Liver (tissue), 9 donors: ENCODE data around the gene LXN. TPM values are rescaled to one million over a fixed set of nuclear protein-coding genes. Genes with fewer than 3 reads are reported as not detected.

Source experiments
- DNase-seq: peaks from one replicate; pipeline ENCODE4 v3.0.0-alpha.2; 2017; ENCODE audit warnings: low spot score
- H3K27ac ChIP-seq, 2 donors: one replicate each; pipeline ENCODE4 v1.7.0; 2013; ENCODE audit warnings: inconsistent platforms in 2 of 2, low read length in 2 of 2, control low read depth in 1 of 2, low read depth in 1 of 2, mild to moderate bottlenecking in 1 of 2
- H3K27me3 ChIP-seq, 4 donors: one replicate each; pipeline versions ENCODE4 v1.6.1 to v1.7.0; 2013; ENCODE audit warnings: low read length in 3 of 4, inconsistent platforms in 1 of 4, mild to moderate bottlenecking in 1 of 4, moderate library complexity in 1 of 4; ENCODE audit not compliant: control insufficient read depth in 4 of 4, insufficient read depth in 4 of 4
- H3K36me3 ChIP-seq, 4 donors: one replicate each; pipeline versions ENCODE4 v1.6.1 to v1.7.0; 2013; ENCODE audit warnings: low read length in 3 of 4, mild to moderate bottlenecking in 3 of 4, low read depth in 1 of 4, moderate library complexity in 1 of 4; ENCODE audit not compliant: control insufficient read depth in 4 of 4, insufficient read depth in 3 of 4
- H3K4me1 ChIP-seq, 4 donors: one replicate each; pipeline versions ENCODE4 v1.6.1 to v1.7.0; 2013; ENCODE audit warnings: low read length in 3 of 4, mild to moderate bottlenecking in 3 of 4, moderate library complexity in 1 of 4; ENCODE audit not compliant: control insufficient read depth in 4 of 4, insufficient read depth in 4 of 4
- H3K4me3 ChIP-seq, 3 donors: one replicate each; pipeline versions ENCODE4 v1.6.1 to v1.7.0; 2013; ENCODE audit warnings: low read length in 3 of 3, control low read depth in 1 of 3, low read depth in 1 of 3, mild to moderate bottlenecking in 1 of 3
- H3K9ac ChIP-seq, 2 donors: one replicate each; pipeline ENCODE4 v1.7.0; 2013; ENCODE audit warnings: low read length in 2 of 2, mild to moderate bottlenecking in 2 of 2, moderate library complexity in 2 of 2, control low read depth in 1 of 2, low read depth in 1 of 2
- H3K9me3 ChIP-seq, 4 donors: one replicate each; pipeline versions ENCODE4 v1.6.1 to v1.7.0; 2013; ENCODE audit warnings: low read length in 3 of 4; ENCODE audit not compliant: control insufficient read depth in 4 of 4
- ATF3 ChIP-seq: IDR thresholded peaks from 2 replicates; pipeline ENCODE4 v1.6.1; 2016; ENCODE audit warnings: antibody characterized with exemption
- CTCF ChIP-seq: fragments of 150-350 bp; IDR thresholded peaks from 2 replicates; pipeline ENCODE4 v1.5.1; 2017; ENCODE audit warnings: improper control_type of control experiment, low read depth, low read length; ENCODE audit not compliant: missing input control
- EGR1 ChIP-seq, 2 donors: IDR thresholded peaks; 2 replicates each; pipeline ENCODE4 v1.6.1; 2016 to 2018; ENCODE audit warnings: antibody characterized with exemption in 2 of 2, low read depth in 2 of 2
- FOXA1 ChIP-seq: IDR thresholded peaks from 2 replicates; pipeline ENCODE4 v1.6.1; 2016; ENCODE audit warnings: antibody characterized with exemption
- FOXA2 ChIP-seq: IDR thresholded peaks from 2 replicates; pipeline ENCODE4 v1.6.1; 2016; ENCODE audit warnings: antibody characterized with exemption
- GABPA ChIP-seq, 2 donors: IDR thresholded peaks in 1 of 2; conservative IDR thresholded peaks in 1 of 2; 2 replicates each; pipeline ENCODE4 v1.6.1; 2016; ENCODE audit warnings: antibody characterized with exemption in 2 of 2, mild to moderate bottlenecking in 1 of 2, moderate library complexity in 1 of 2
- HNF4A ChIP-seq, 2 donors: conservative IDR thresholded peaks; 2 replicates each; pipeline ENCODE4 v1.6.1; 2016; ENCODE audit warnings: antibody characterized with exemption in 2 of 2, mild to moderate bottlenecking in 2 of 2
- HNF4G ChIP-seq: IDR thresholded peaks from 2 replicates; pipeline ENCODE4 v1.6.1; 2016; ENCODE audit warnings: antibody characterized with exemption
- JUND ChIP-seq, 2 donors: IDR thresholded peaks; 2 replicates each; pipeline ENCODE4 v1.6.1; 2016; ENCODE audit warnings: antibody characterized with exemption in 2 of 2
- MAX ChIP-seq: IDR thresholded peaks from 2 replicates; pipeline ENCODE4 v1.6.1; 2016; ENCODE audit warnings: antibody characterized with exemption
- NR2F2 ChIP-seq: IDR thresholded peaks from 2 replicates; pipeline ENCODE4 v1.6.1; 2016; ENCODE audit warnings: antibody characterized with exemption
- RAD21 ChIP-seq, 2 donors: IDR thresholded peaks; 2 replicates each; pipeline ENCODE4 v1.6.1; 2016; ENCODE audit warnings: antibody characterized with exemption in 2 of 2, mild to moderate bottlenecking in 2 of 2
- REST ChIP-seq: IDR thresholded peaks from 2 replicates; pipeline ENCODE4 v1.6.1; 2016; ENCODE audit warnings: antibody characterized with exemption, mild to moderate bottlenecking
- RXRA ChIP-seq, 2 donors: IDR thresholded peaks; 2 replicates each; pipeline ENCODE4 v1.6.1; 2017 to 2018; ENCODE audit warnings: antibody characterized with exemption in 2 of 2, mild to moderate bottlenecking in 1 of 2
- SP1 ChIP-seq: IDR thresholded peaks from 2 replicates; pipeline ENCODE4 v1.6.1; 2018; ENCODE audit warnings: antibody characterized with exemption, mild to moderate bottlenecking
- TAF1 ChIP-seq: conservative IDR thresholded peaks from 2 replicates; pipeline ENCODE4 v1.6.1; 2016; ENCODE audit warnings: antibody characterized with exemption, mild to moderate bottlenecking
- YY1 ChIP-seq: IDR thresholded peaks from 2 replicates; pipeline ENCODE4 v1.6.1; 2016; ENCODE audit warnings: antibody characterized with exemption, mild to moderate bottlenecking
- ZBTB33 ChIP-seq: IDR thresholded peaks from 2 replicates; pipeline ENCODE4 v1.6.1; 2016; ENCODE audit warnings: antibody characterized with exemption
- WGBS: extraction: QIAGEN DNeasy Blood & Tissue Kit; methylation state at CpG from one replicate; pipeline ENCODE4 v1.1.7; 2013; 5-methylcytosine and 5-hydroxymethylcytosine counted together
- polyA plus RNA-seq, 2 donors: library from polyadenylated mRNA; stranded (reverse) in 1 of 2; unstranded in 1 of 2; fragments of 200-250 nt in 1 of 2; fragments of >200 nt in 1 of 2; fragmentation: Nextera tagmentation in 1 of 2; extraction: Ambion mirVana in 1 of 2; gene quantifications; one replicate each; pipeline versions ENCODE4 v1.2.1 to v1.2.3, GENCODE V29; 2013 to 2015
- total RNA-seq, 2 donors: library from RNA; depleted of rRNA; stranded (reverse); fragments of >200 nt; gene quantifications; one replicate each; pipeline ENCODE4 v1.2.3, GENCODE V29; 2014
- donor health status: healthy.
- donor health status: healthy.
- donor health status: healthy.
- donor health status: healthy.
- donor health status: healthy.

The LXN gene
- total and polyA plus RNA-seq, 4 donors, result 1.7 to 52.2 (median 2.6) TPM

- H3K4me3 ChIP-seq, result no peak overlapping the region
- peaks cover 3 to 47% (median 25%) of the 10 kb centered on the region in 4 donors for H3K36me3 ChIP-seq
- no peaks in the 10 kb centered on the region for H3K27me3 ChIP-seq
- no peaks in the 10 kb centered on the region for H3K9me3 ChIP-seq
- no peaks in the 10 kb centered on the region for H3K4me1 ChIP-seq
- no peak overlapping the region for H3K27ac ChIP-seq
- WGBS, result 89% methylated on average over 2 of the region's 2 CpGs
- TF ChIP-seq MAX, result no peak
- no peak for TF ChIP-seq GABPA (IDR thresholded peaks at IDR 0.05 in 1 of 2, conservative IDR thresholded peaks at IDR 0.05 in 1 of 2)
- no peak for TF ChIP-seq HNF4A (conservative IDR thresholded peaks at IDR 0.05)
- TF ChIP-seq ZBTB33, result no peak
- TF ChIP-seq RAD21 (IDR thresholded peaks at IDR 0.05), result no peak
- no peak for TF ChIP-seq TAF1
- TF ChIP-seq HNF4G, result no peak
- TF ChIP-seq RXRA (IDR thresholded peaks at IDR 0.05), result no peak
- TF ChIP-seq ATF3, result no peak
- no peak for TF ChIP-seq FOXA1
- TF ChIP-seq SP1, result no peak
- TF ChIP-seq REST, result no peak
- no peak for TF ChIP-seq CTCF
- no peak for TF ChIP-seq YY1
- no peak for TF ChIP-seq NR2F2
- no peak for TF ChIP-seq EGR1 (IDR thresholded peaks at IDR 0.05; ENCODE audit: low read depth in 2 of 2)
- TF ChIP-seq JUND (IDR thresholded peaks at IDR 0.05), result no peak
- no peak for TF ChIP-seq FOXA2
- DNase-seq, result no peak
- no peak overlapping the region for H3K9ac ChIP-seq
Measured at GRCh38 chr3:158668506-158668905, 3.9 kb downstream of the LXN start.
